HEK293T (cell line): Measurements from ENCODE around the gene ZSWIM9.

ENCODE experiments used
- ARNT ChIP-seq: fragments of 450-650 bp; IDR thresholded peaks from 2 replicates; pipeline ENCODE4 v1.6.1; 2017; ENCODE audit warnings: mild to moderate bottlenecking
- BHLHE40 ChIP-seq: fragments of 450-650 bp; IDR thresholded peaks from 2 replicates; pipeline ENCODE4 v1.6.1; 2016; ENCODE audit warnings: mild to moderate bottlenecking, moderate library complexity, borderline replicate concordance
- ELF4 ChIP-seq: fragments of 450-650 bp; IDR thresholded peaks from 2 replicates; pipeline ENCODE4 v1.6.1; 2017; ENCODE audit warnings: antibody characterized with exemption
- FOXK2 ChIP-seq: fragments of 450-650 bp; IDR thresholded peaks from 2 replicates; pipeline ENCODE4 v1.6.1; 2016; ENCODE audit warnings: mild to moderate bottlenecking
- FOXM1 ChIP-seq: fragments of 450-650 bp; IDR thresholded peaks from 2 replicates; pipeline ENCODE4 v1.6.1; 2017; ENCODE audit warnings: mild to moderate bottlenecking, borderline replicate concordance
- HDGF ChIP-seq: fragments of 450-650 bp; IDR thresholded peaks from 2 replicates; pipeline ENCODE4 v1.6.1; 2017; ENCODE audit warnings: antibody characterized with exemption, borderline replicate concordance
- LEF1 ChIP-seq: fragments of 450-650 bp; IDR thresholded peaks from 2 replicates; pipeline ENCODE4 v1.6.1; 2017; ENCODE audit warnings: mild to moderate bottlenecking, borderline replicate concordance
- SP1 ChIP-seq: fragments of 450-650 bp; IDR thresholded peaks from 2 replicates; pipeline ENCODE4 v1.6.1; 2017
- TARDBP ChIP-seq: fragments of 450-650 bp; IDR thresholded peaks from 2 replicates; pipeline ENCODE4 v1.6.1; 2016
- ZNF384 ChIP-seq: fragments of 450-650 bp; IDR thresholded peaks from 2 replicates; pipeline ENCODE4 v1.6.1; 2016

DNA sequence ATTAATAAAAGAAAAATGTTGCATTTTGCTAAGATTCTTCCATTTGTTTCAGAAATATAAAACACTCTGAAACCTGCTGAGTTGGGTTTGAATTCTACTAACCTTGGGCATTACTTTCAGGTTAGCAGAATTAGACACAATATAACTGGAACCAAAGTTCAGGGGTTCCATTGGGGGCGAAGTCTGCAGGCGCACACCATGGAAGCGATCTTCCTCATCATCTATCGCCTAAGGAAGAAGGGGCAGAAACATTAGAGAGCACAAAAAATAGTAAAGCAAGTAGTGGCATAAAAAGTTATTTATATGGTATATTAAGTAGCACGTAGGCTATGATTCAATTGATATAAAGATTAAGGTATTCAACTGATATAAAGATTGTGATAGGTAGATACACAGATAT lies 51.1 kb downstream of the ZSWIM9 start:
- no peak for TF ChIP-seq FOXM1
- no peak for TF ChIP-seq FOXK2
- TF ChIP-seq SP1 = no peak
- no peak for TF ChIP-seq TARDBP
- no peak for TF ChIP-seq ARNT
- no peak for TF ChIP-seq HDGF
- TF ChIP-seq ELF4 = no peak
- no peak for TF ChIP-seq BHLHE40
- TF ChIP-seq LEF1 = no peak
- no peak for TF ChIP-seq ZNF384
